ENCODE results near the gene ADGRL3. TPM values are rescaled to one million over a fixed set of nuclear protein-coding genes. Genes with fewer than 3 reads are reported as not detected.

Gene ADGRL3
- total and polyA plus RNA-seq, 12 donors: 2.4 to 182 (median 22.1) TPM

DNA sequence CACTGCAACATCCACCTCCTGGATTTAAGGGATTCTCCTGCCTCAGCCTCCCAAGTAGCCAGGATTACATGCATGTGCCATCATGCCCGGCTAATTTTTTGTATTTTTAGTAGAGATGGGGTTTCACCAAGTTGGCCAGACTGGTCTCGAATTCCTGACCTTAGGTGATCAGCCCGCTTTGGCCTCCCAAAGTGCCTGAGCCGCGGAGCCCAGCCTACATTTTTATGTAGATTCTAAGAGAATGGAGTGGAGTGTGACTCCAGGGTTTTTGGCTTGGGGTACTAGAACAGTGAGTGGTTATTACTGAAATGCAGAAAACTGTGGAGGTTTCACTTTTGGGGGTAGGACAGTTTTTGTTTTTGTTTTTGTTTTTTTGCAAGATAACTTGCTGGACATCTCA lies 806.0 kb downstream of the ADGRL3 start:
- intact Hi-C loops (cut with DNase I): no loop called here
- DNase-seq: no peak
- no peak overlapping the region for H3K27ac ChIP-seq
- TF ChIP-seq, protein P1, sequence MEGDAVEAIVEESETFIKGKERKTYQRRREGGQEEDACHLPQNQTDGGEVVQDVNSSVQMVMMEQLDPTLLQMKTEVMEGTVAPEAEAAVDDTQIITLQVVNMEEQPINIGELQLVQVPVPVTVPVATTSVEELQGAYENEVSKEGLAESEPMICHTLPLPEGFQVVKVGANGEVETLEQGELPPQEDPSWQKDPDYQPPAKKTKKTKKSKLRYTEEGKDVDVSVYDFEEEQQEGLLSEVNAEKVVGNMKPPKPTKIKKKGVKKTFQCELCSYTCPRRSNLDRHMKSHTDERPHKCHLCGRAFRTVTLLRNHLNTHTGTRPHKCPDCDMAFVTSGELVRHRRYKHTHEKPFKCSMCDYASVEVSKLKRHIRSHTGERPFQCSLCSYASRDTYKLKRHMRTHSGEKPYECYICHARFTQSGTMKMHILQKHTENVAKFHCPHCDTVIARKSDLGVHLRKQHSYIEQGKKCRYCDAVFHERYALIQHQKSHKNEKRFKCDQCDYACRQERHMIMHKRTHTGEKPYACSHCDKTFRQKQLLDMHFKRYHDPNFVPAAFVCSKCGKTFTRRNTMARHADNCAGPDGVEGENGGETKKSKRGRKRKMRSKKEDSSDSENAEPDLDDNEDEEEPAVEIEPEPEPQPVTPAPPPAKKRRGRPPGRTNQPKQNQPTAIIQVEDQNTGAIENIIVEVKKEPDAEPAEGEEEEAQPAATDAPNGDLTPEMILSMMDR (IDR thresholded peaks at IDR 0.05): no peak
- TF ChIP-seq POLR2A (IDR thresholded peaks at IDR 0.05): no peak
- 90 to 96% (median 93%) methylated on average over 5 of the region's 5 CpGs for WGBS, 4 donors
- no peaks in the 10 kb centered on the region for H3K4me1 ChIP-seq (replicated peaks in 1 of 2)
- no peaks in the 10 kb centered on the region for H3K27me3 ChIP-seq
- no peaks in the 10 kb centered on the region for H3K9me3 ChIP-seq (replicated peaks in 1 of 3)
- no peaks in the 10 kb centered on the region for H3K36me3 ChIP-seq (replicated peaks in 1 of 2)
- H3K4me3 ChIP-seq: no peak overlapping the region

DNA sequence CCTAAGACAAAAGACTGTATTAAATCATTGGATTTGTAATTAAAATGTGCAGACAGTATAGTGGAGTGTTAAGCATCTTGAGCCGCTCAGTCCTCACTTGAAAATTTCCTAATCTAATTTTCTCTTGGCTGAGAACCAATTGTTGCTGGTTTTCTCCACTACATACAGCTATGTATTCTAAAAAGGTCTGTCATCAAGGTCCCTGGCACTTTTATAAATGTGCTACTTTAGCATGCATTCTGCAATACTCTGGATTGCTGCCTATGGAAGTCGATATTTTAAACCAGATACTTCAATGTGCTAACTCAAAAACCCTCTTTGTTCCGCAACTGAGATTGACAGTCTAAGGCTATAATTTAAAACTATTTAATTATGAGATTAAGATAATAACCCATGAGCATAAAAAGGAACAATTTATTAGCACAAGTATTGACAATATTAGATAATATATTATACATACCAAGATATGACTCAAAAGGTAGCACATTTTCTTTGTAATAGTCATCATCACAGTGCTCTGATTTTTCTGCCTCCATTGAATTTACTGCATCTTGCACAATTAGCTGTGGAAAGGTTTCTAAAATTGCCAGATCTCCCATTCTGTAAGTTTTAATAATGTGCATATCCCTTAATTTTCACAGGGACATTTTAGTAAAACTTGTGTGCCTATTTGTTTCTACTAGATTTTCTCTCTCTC lies 815.1 kb downstream of the ADGRL3 start:
- Histone ChIP-seq H3K27ac (no peak overlapping the region), H3K4me1 (replicated peaks in 1 of 2) (no peaks in the 10 kb centered on the region), H3K9me3 (replicated peaks in 1 of 3) (no peaks in the 10 kb centered on the region), H3K27me3 (no peaks in the 10 kb centered on the region), H3K4me3 (no peak overlapping the region), H3K36me3 (replicated peaks in 1 of 2) (no peaks in the 10 kb centered on the region)
- 81 to 91% (median 88%) methylated on average over 3 of the region's 3 CpGs for WGBS, 4 donors
- intact Hi-C loops (cut with DNase I): no loop called here
- DNase-seq: no peak
- TF ChIP-seq POLR2A (IDR thresholded peaks at IDR 0.05): no peak
- TF ChIP-seq, protein P1 (IDR thresholded peaks at IDR 0.05): no peak

DNA sequence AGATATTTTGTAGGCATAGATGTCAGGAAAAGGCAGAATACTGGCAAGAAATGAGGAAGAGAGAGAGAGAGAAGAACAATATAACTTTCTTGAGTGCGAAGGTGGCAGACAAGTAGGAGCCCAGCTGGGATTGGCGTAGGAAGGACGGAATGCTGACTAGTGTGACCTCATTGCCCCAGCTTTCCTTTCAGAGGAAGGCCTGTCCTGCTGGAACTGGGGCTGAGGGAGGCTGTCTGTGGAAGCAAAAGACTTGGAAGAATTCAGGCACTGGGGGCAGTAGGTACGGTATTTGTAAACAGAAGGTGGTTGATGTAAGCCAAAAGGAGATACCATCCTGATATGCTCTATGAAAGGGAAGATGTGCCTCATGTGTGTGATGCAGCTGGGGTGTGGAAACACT lies 818.4 kb downstream of the ADGRL3 start:
- H3K4me3 ChIP-seq: no peak overlapping the region
- H3K27me3 ChIP-seq: no peaks in the 10 kb centered on the region
- no peak overlapping the region for H3K27ac ChIP-seq
- no peaks in the 10 kb centered on the region for H3K4me1 ChIP-seq (replicated peaks in 1 of 2)
- TF ChIP-seq, protein P1 (IDR thresholded peaks at IDR 0.05): no peak
- H3K36me3 ChIP-seq (replicated peaks in 1 of 2): no peaks in the 10 kb centered on the region
- intact Hi-C loops (cut with DNase I): no loop called here
- 85 to 94% (median 88%) methylated on average over 4 of the region's 4 CpGs for WGBS, 4 donors
- no peaks in the 10 kb centered on the region for H3K9me3 ChIP-seq (replicated peaks in 1 of 3)
- DNase-seq: no peak

DNA sequence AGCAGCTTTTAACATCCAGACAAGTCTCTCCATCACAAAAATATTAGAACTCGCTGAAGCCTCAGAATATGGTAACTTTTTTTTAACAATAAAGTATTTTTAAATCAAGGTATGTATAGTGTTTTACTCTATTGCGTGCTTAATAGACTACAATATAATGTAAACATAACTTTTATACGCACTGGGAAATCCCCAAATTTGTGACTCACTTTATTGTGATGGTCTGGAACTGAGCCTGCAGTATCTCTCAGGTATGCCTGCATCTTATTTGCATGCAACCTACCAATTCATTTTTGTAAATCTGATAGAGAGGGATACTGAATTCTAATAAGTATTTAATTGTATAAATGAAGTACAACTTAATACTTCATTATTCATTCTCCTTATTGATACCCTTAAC lies 823.5 kb downstream of the ADGRL3 start:
- Histone ChIP-seq H3K27me3 (no peaks in the 10 kb centered on the region), H3K36me3 (replicated peaks in 1 of 2) (no peaks in the 10 kb centered on the region), H3K27ac (no peak overlapping the region), H3K4me3 (no peak overlapping the region), H3K4me1 (replicated peaks in 1 of 2) (no peaks in the 10 kb centered on the region), H3K9me3 (replicated peaks in 1 of 3) (no peaks in the 10 kb centered on the region)
- no peak for DNase-seq
- TF ChIP-seq, protein P1 (IDR thresholded peaks at IDR 0.05): no peak
- no peak for TF ChIP-seq POLR2A (IDR thresholded peaks at IDR 0.05)
- intact Hi-C loops (cut with DNase I): no loop called here
- WGBS, 4 donors: 85 to 94% (median 90%) methylated on average over 3 of the region's 3 CpGs

All from adrenal gland (tissue), 12 donors.